IPS-NIHi11 (cell line): Measurements from ENCODE around the gene FOLR2.
"Not testable (repeated sequence)": the region's sequence is repeated elsewhere in the genome, so short reads cannot be mapped to it uniquely, and the experiment has no call there.

ENCODE experiments used
- DNase-seq: peaks from one replicate; pipeline ENCODE4 v3.0.0; 2012; ENCODE audit warnings: mixed read lengths, low spot score

Gene FOLR2

GRCh38 chr11:72216638-72217037, at the start of gene FOLR2:
Gene FOLR2, plus strand, starts transcription at chr11:72216794. Its CDS starts 1,791 bp downstream, at chr11:72218585.
- DNase-seq: no peak

- DNase-seq: not testable (repeated sequence)
Observed at GRCh38 chr11:72169046-72169555, 47.5 kb upstream of the FOLR2 start.

- not testable (repeated sequence) for DNase-seq
Observed at GRCh38 chr11:72169754-72170153, 46.8 kb upstream of the FOLR2 start.

GRCh38 chr11:72172043-72172442, 44.6 kb upstream of the FOLR2 start:
- DNase-seq: not testable (repeated sequence)

- DNase-seq: no peak
Observed at GRCh38 chr11:72173291-72173690, 43.3 kb upstream of the FOLR2 start.

GRCh38 chr11:72174302-72175070, 42.1 kb upstream of the FOLR2 start:
- DNase-seq: no peak

- DNase-seq: no peak
Observed at GRCh38 chr11:72177656-72178055, 38.9 kb upstream of the FOLR2 start.

GRCh38 chr11:72179049-72179803, 37.4 kb upstream of the FOLR2 start:
- no peak for DNase-seq

- no peak for DNase-seq
Observed at GRCh38 chr11:72179804-72180396, 36.7 kb upstream of the FOLR2 start.

- not testable (repeated sequence) for DNase-seq
Observed at GRCh38 chr11:72180892-72181552, 35.6 kb upstream of the FOLR2 start.

- DNase-seq: peak; percentile 42
Observed at GRCh38 chr11:72181553-72181958, 35.0 kb upstream of the FOLR2 start.

GRCh38 chr11:72188267-72188666, 28.3 kb upstream of the FOLR2 start:
- DNase-seq: no peak

GRCh38 chr11:72189455-72190250, 26.9 kb upstream of the FOLR2 start:
- DNase-seq: peak; percentile 66

- peak; percentile 13 for DNase-seq
Observed at GRCh38 chr11:72190631-72191071, 25.9 kb upstream of the FOLR2 start.

GRCh38 chr11:72191961-72192381, 24.6 kb upstream of the FOLR2 start, which contains the start of gene FOLR1:
Gene FOLR1, plus strand, starts transcription at chr11:72192140. Its CDS starts 34 bp downstream, at chr11:72192174.
- peak; percentile 80 for DNase-seq

GRCh38 chr11:72195518-72196270, 20.9 kb upstream of the FOLR2 start:
- DNase-seq: no peak

- DNase-seq: not testable (repeated sequence)
Observed at GRCh38 chr11:72201445-72201844, 15.1 kb upstream of the FOLR2 start.

GRCh38 chr11:72202571-72202970, 14.0 kb upstream of the FOLR2 start:
- no peak for DNase-seq

GRCh38 chr11:72203163-72203562, 13.4 kb upstream of the FOLR2 start:
- DNase-seq: no peak

- no peak for DNase-seq
Observed at GRCh38 chr11:72204886-72205285, 11.7 kb upstream of the FOLR2 start.
